Measurements from ENCODE around the gene SYT11.
A peak's percentile ranks its signal among the peaks of the same experiment; 100 is the strongest.
"Not testable (repeated sequence)": the region's sequence is repeated elsewhere in the genome, so short reads cannot be mapped to it uniquely, and the experiment has no call there.

The SYT11 gene

DNA sequence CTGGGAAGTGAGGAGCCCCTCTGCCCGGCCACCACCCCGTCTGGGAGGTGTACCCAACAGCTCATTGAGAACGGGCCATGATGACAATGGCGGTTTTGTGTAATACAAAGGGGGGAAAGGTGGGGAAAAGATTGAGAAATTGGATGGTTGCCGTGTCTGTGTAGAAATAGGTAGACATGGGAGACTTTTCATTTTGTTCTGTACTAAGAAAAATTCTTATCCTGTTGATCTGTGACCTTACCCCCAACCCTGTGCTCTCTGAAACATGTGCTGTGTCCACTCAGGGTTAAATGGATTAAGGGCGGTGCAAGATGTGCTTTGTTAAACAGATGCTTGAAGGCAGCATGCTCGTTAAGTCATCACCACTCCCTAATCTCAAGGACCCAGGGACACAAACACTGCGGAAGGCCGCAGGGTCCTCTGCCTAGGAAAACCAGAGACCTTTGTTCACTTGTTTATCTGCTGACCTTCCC is 24.4 kb upstream of the SYT11 start:
- H3K14ac ChIP-seq (ENCODE audit: low read length); H2BK12ac ChIP-seq (ENCODE audit: low read length); H2AK5ac ChIP-seq (ENCODE audit: low read depth, low read length); H2BK15ac ChIP-seq (ENCODE audit: low read length); H3K23ac ChIP-seq (ENCODE audit: low read depth, low read length, poor library complexity); H3K9ac ChIP-seq (ENCODE audit: low read depth, low read length, poor library complexity); DNase-seq (ENCODE audit: low spot score); H2BK120ac ChIP-seq (ENCODE audit: low read depth, low read length); H3K4me1 ChIP-seq (ENCODE audit: control insufficient read depth in 2 of 2, insufficient read depth in 1 of 2, low read depth in 1 of 2, low read length in 2 of 2); H3K27ac ChIP-seq (replicated peaks; ENCODE audit: low read length); H3K18ac ChIP-seq (ENCODE audit: low read length); H4K8ac ChIP-seq (ENCODE audit: low read depth, low read length); H3K79me1 ChIP-seq (ENCODE audit: low read depth, low read length); H3K4ac ChIP-seq (ENCODE audit: low read length); H4K91ac ChIP-seq (ENCODE audit: low read depth, low read length, poor library complexity); H3K27me3 ChIP-seq (ENCODE audit: control insufficient read depth in 3 of 3, insufficient read depth in 3 of 3, low read depth in 1 of 3, low read length in 3 of 3); H3K4me2 ChIP-seq (ENCODE audit: insufficient read depth, low read length, poor library complexity, severe bottlenecking); H2BK5ac ChIP-seq (ENCODE audit: low read length); H2AFZ ChIP-seq (ENCODE audit: low read length): not testable (repeated sequence)
- peaks cover 0 to 54% of the 10 kb centered on the region in 2 donors for H3K36me3 ChIP-seq (replicated peaks in 1 of 2; ENCODE audit: control insufficient read depth in 2 of 2, insufficient read depth in 2 of 2, low read length in 2 of 2)
- H3K4me3 ChIP-seq (ENCODE audit: low read length in 2 of 2): peak overlapping the region in 1 of 2 donors; percentile 39
- no CpG with 5 or more reads among the region's 9 CpGs for WGBS, 2 donors (ENCODE audit: extremely low coverage in 2 of 2, insufficient read length in 2 of 2, insufficient replicate concordance in 1 of 2)
- peaks cover 2 to 21% of the 10 kb centered on the region in 2 donors for H3K9me3 ChIP-seq (replicated peaks in 1 of 2; ENCODE audit: control insufficient read depth in 2 of 2, insufficient read depth in 1 of 2, low read depth in 1 of 2, low read length in 2 of 2)

DNA sequence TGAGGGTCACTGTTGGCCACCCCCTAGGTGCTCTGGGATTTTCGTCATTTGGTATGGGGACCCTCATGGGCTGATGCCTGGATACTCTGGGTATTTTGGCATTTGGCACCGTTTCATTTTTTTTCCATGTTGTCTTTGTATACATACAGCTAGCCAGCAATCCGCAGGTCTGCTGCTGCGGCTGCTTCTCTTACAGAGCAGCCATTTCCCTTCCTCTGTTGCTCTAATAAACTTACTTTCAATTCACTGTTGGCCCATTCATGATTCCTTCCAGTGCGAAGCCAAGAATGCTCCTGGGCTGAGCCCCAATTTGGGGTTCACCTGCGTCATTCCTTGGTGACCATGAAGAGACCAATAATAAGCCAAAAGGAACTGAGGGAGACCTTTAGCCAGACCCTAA is 23.8 kb upstream of the SYT11 start:
- H3K9ac ChIP-seq (ENCODE audit: low read depth, low read length, poor library complexity): no peak overlapping the region
- H2BK120ac ChIP-seq (ENCODE audit: low read depth, low read length): no peak overlapping the region
- H2AFZ ChIP-seq (ENCODE audit: low read length): no peak overlapping the region
- no peak overlapping the region for H3K23ac ChIP-seq (ENCODE audit: low read depth, low read length, poor library complexity)
- no peak overlapping the region for H3K4ac ChIP-seq (ENCODE audit: low read length)
- no peak overlapping the region for H3K4me3 ChIP-seq (ENCODE audit: low read length in 2 of 2)
- H3K14ac ChIP-seq (ENCODE audit: low read length): no peak overlapping the region
- peak overlapping the region; percentile 18 for H3K27ac ChIP-seq (replicated peaks; ENCODE audit: low read length)
- WGBS, 2 donors (ENCODE audit: extremely low coverage in 2 of 2, insufficient read length in 2 of 2, insufficient replicate concordance in 1 of 2): no CpG with 5 or more reads among the region's 6 CpGs
- H3K4me2 ChIP-seq (ENCODE audit: insufficient read depth, low read length, poor library complexity, severe bottlenecking): no peak overlapping the region
- peaks cover 2 to 21% of the 10 kb centered on the region in 2 donors for H3K9me3 ChIP-seq (replicated peaks in 1 of 2; ENCODE audit: control insufficient read depth in 2 of 2, insufficient read depth in 1 of 2, low read depth in 1 of 2, low read length in 2 of 2)
- no peak overlapping the region for H4K91ac ChIP-seq (ENCODE audit: low read depth, low read length, poor library complexity)
- no peak overlapping the region for H4K8ac ChIP-seq (ENCODE audit: low read depth, low read length)
- H2BK5ac ChIP-seq (ENCODE audit: low read length): no peak overlapping the region
- no peak overlapping the region for H2BK15ac ChIP-seq (ENCODE audit: low read length)
- H3K36me3 ChIP-seq (replicated peaks in 1 of 2; ENCODE audit: control insufficient read depth in 2 of 2, insufficient read depth in 2 of 2, low read length in 2 of 2): peaks cover 0 to 54% of the 10 kb centered on the region in 2 donors
- H3K18ac ChIP-seq (ENCODE audit: low read length): no peak overlapping the region
- no peak overlapping the region for H2BK12ac ChIP-seq (ENCODE audit: low read length)
- H3K27me3 ChIP-seq (ENCODE audit: control insufficient read depth in 3 of 3, insufficient read depth in 3 of 3, low read depth in 1 of 3, low read length in 3 of 3): no peaks in the 10 kb centered on the region
- H3K4me1 ChIP-seq (ENCODE audit: control insufficient read depth in 2 of 2, insufficient read depth in 1 of 2, low read depth in 1 of 2, low read length in 2 of 2): peaks cover 0 to 7% of the 10 kb centered on the region in 2 donors
- no peak overlapping the region for H2AK5ac ChIP-seq (ENCODE audit: low read depth, low read length)
- H3K79me1 ChIP-seq (ENCODE audit: low read depth, low read length): peaks cover 2% of the 10 kb centered on the region
- no peak for DNase-seq (ENCODE audit: low spot score)

DNA sequence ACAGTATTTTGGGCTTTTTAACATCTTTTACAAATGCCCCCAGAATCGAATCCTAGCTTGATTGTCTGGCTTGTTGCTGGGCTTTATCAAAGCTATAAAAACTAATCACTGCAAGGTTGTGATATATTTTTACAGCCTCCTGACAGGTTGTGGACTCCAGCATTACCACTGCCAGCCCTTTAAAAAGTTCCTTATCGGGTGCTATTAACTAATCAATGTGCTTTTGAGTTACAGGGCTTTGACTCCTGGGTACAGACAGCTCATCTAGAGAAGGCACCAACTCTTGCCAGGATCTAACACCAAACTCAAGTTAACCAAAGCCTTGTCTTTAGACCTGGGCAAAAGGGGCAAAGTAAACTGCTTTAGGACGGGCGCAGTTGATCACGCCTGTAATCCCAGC is 19.0 kb upstream of the SYT11 start:
- Histone ChIP-seq H3K36me3 (replicated peaks in 1 of 2; ENCODE audit: control insufficient read depth in 2 of 2, insufficient read depth in 2 of 2, low read length in 2 of 2) (peaks cover 10 to 80% of the 10 kb centered on the region in 2 donors), H2AFZ (ENCODE audit: low read length) (no peak overlapping the region), H3K18ac (ENCODE audit: low read length) (no peak overlapping the region), H3K4me1 (ENCODE audit: control insufficient read depth in 2 of 2, insufficient read depth in 1 of 2, low read depth in 1 of 2, low read length in 2 of 2) (peaks cover 0 to 6% of the 10 kb centered on the region in 2 donors), H3K27me3 (ENCODE audit: control insufficient read depth in 3 of 3, insufficient read depth in 3 of 3, low read depth in 1 of 3, low read length in 3 of 3) (no peaks in the 10 kb centered on the region), H2BK12ac (ENCODE audit: low read length) (no peak overlapping the region), H3K4me3 (ENCODE audit: low read length in 2 of 2) (no peak overlapping the region), H3K79me1 (ENCODE audit: low read depth, low read length) (peaks cover 3% of the 10 kb centered on the region), H3K9me3 (replicated peaks in 1 of 2; ENCODE audit: control insufficient read depth in 2 of 2, insufficient read depth in 1 of 2, low read depth in 1 of 2, low read length in 2 of 2) (peaks cover 2 to 5% of the 10 kb centered on the region in 2 donors), H3K4me2 (ENCODE audit: insufficient read depth, low read length, poor library complexity, severe bottlenecking) (no peak overlapping the region), H2BK120ac (ENCODE audit: low read depth, low read length) (no peak overlapping the region), H2AK5ac (ENCODE audit: low read depth, low read length) (no peak overlapping the region), H3K23ac (ENCODE audit: low read depth, low read length, poor library complexity) (no peak overlapping the region), H4K91ac (ENCODE audit: low read depth, low read length, poor library complexity) (no peak overlapping the region), H3K14ac (ENCODE audit: low read length) (no peak overlapping the region), H2BK15ac (ENCODE audit: low read length) (no peak overlapping the region), H3K27ac (replicated peaks; ENCODE audit: low read length) (no peak overlapping the region), H2BK5ac (ENCODE audit: low read length) (no peak overlapping the region), H3K4ac (ENCODE audit: low read length) (no peak overlapping the region), H4K8ac (ENCODE audit: low read depth, low read length) (no peak overlapping the region), H3K9ac (ENCODE audit: low read depth, low read length, poor library complexity) (no peak overlapping the region)
- DNase-seq (ENCODE audit: low spot score): no peak
- no CpG with 5 or more reads among the region's 5 CpGs for whole genome bisulfite sequencing, 2 donors (ENCODE audit: extremely low coverage in 2 of 2, insufficient read length in 2 of 2, insufficient replicate concordance in 1 of 2)

DNA sequence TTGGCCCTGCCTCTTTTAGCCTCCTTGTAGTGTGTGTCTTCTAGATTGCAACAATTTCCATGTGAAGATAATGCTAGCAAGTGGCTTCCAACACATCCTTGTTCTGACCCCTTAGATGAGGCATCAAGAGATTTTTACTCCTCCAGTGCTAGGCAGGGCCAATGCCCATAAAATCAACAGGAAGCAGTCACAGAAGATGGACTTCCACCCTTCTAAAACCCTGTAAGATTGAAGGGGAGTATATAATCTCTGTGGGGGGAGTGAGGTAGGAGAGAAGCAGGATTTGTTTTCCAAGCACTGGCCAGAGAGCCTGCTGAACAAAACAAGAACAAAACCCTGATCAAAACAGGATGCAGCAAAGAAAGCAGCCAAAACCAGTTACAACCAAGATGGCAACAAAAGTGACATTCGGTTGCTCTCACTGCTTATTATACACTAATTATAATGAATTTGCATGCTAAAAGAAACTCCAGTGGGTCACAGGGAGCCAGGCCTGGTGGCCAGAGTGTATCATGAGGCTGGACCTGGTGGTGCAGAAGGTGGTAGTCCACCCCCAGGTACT is 14.4 kb upstream of the SYT11 start:
- Histone ChIP-seq H3K9ac (ENCODE audit: low read depth, low read length, poor library complexity) (no peak overlapping the region), H2BK5ac (ENCODE audit: low read length) (no peak overlapping the region), H2BK12ac (ENCODE audit: low read length) (no peak overlapping the region), H3K4ac (ENCODE audit: low read length) (no peak overlapping the region), H2AK5ac (ENCODE audit: low read depth, low read length) (no peak overlapping the region), H3K14ac (ENCODE audit: low read length) (no peak overlapping the region), H3K4me3 (ENCODE audit: low read length in 2 of 2) (no peak overlapping the region), H4K8ac (ENCODE audit: low read depth, low read length) (no peak overlapping the region), H3K18ac (ENCODE audit: low read length) (no peak overlapping the region), H2BK120ac (ENCODE audit: low read depth, low read length) (no peak overlapping the region), H2BK15ac (ENCODE audit: low read length) (no peak overlapping the region), H2AFZ (ENCODE audit: low read length) (no peak overlapping the region), H3K27ac (replicated peaks; ENCODE audit: low read length) (no peak overlapping the region), H3K79me1 (ENCODE audit: low read depth, low read length) (peaks cover 3% of the 10 kb centered on the region), H4K91ac (ENCODE audit: low read depth, low read length, poor library complexity) (no peak overlapping the region), H3K4me2 (ENCODE audit: insufficient read depth, low read length, poor library complexity, severe bottlenecking) (no peak overlapping the region), H3K4me1 (ENCODE audit: control insufficient read depth in 2 of 2, insufficient read depth in 1 of 2, low read depth in 1 of 2, low read length in 2 of 2) (no peaks in the 10 kb centered on the region), H3K36me3 (replicated peaks in 1 of 2; ENCODE audit: control insufficient read depth in 2 of 2, insufficient read depth in 2 of 2, low read length in 2 of 2) (peaks cover 10 to 82% of the 10 kb centered on the region in 2 donors), H3K9me3 (replicated peaks in 1 of 2; ENCODE audit: control insufficient read depth in 2 of 2, insufficient read depth in 1 of 2, low read depth in 1 of 2, low read length in 2 of 2) (peaks cover 0 to 17% of the 10 kb centered on the region in 2 donors), H3K23ac (ENCODE audit: low read depth, low read length, poor library complexity) (no peak overlapping the region), H3K27me3 (ENCODE audit: control insufficient read depth in 3 of 3, insufficient read depth in 3 of 3, low read depth in 1 of 3, low read length in 3 of 3) (no peaks in the 10 kb centered on the region)
- no peak for DNase-seq (ENCODE audit: low spot score)
- WGBS, 2 donors (ENCODE audit: extremely low coverage in 2 of 2, insufficient read length in 2 of 2, insufficient replicate concordance in 1 of 2): no CpG with 5 or more reads among the region's 1 CpG
